Keratinocyte (primary cell): ENCODE results near the gene KLK4. TPM values are rescaled to one million over a fixed set of nuclear protein-coding genes. Genes with fewer than 3 reads are reported as not detected.

Source experiments
- DNase-seq: peaks from one replicate; pipeline ENCODE4 v3.0.0-alpha.2; 2011; ENCODE audit warnings: low read depth, missing footprints, low spot score
- FAIRE-seq: peaks from 2 replicates; lab custom pipeline; 2011; peaks lifted over from hg19 to GRCh38; lab: Jason Lieb, UNC
- H2AFZ ChIP-seq: 2 replicates; pipeline ENCODE4 v1.6.0; 2012; ENCODE audit warnings: low read length, control low read depth, inconsistent platforms; ENCODE audit not compliant: control insufficient read depth
- H3K27ac ChIP-seq: 2 replicates; pipeline ENCODE4 v1.5.1; 2011; ENCODE audit warnings: low read length; ENCODE audit not compliant: control insufficient read depth, insufficient read depth
- H3K27me3 ChIP-seq: 3 replicates; pipeline ENCODE4 v1.6.0; 2011; ENCODE audit warnings: low read length; ENCODE audit not compliant: control insufficient read depth, insufficient read depth; ENCODE audit errors: extremely low read depth
- H3K36me3 ChIP-seq, 2 experiments: 2 replicates in 1 of 2; 3 replicates in 1 of 2; pipeline ENCODE4 v1.5.1; 2011; ENCODE audit warnings: low read length in 2 of 2, mild to moderate bottlenecking in 1 of 2; ENCODE audit not compliant: control insufficient read depth in 2 of 2, insufficient read depth in 2 of 2; ENCODE audit errors: extremely low read depth in 1 of 2
- H3K4me1 ChIP-seq: 3 replicates; pipeline ENCODE4 v1.5.1; 2011; ENCODE audit warnings: low read length; ENCODE audit not compliant: control insufficient read depth, insufficient read depth; ENCODE audit errors: extremely low read depth
- H3K4me2 ChIP-seq: 3 replicates; pipeline ENCODE4 v1.6.0; 2011; ENCODE audit warnings: low read depth, low read length; ENCODE audit not compliant: control insufficient read depth, insufficient read depth; ENCODE audit errors: extremely low read depth
- H3K4me3 ChIP-seq, 3 experiments: fragments of 200-600 bp in 1 of 3; sonication (generic) in 1 of 3; 2 replicates in 2 of 3; 3 replicates in 1 of 3; pipeline ENCODE4 v1.5.1; 2011 to 2016; ENCODE audit warnings: low read length in 3 of 3, mild to moderate bottlenecking in 3 of 3, control low read depth in 2 of 3, inconsistent platforms in 1 of 3, low read depth in 1 of 3, mixed read lengths in 1 of 3, mixed run types in 1 of 3, moderate library complexity in 1 of 3; ENCODE audit not compliant: control insufficient read depth in 2 of 3, insufficient read depth in 2 of 3; ENCODE audit errors: extremely low read depth in 1 of 3
- H3K79me2 ChIP-seq: 2 replicates; pipeline ENCODE4 v1.6.0; 2012; ENCODE audit warnings: low read length; ENCODE audit not compliant: control insufficient read depth, insufficient read depth
- H3K9ac ChIP-seq: 3 replicates; pipeline ENCODE4 v1.6.0; 2011; ENCODE audit warnings: low read length; ENCODE audit not compliant: control insufficient read depth, insufficient read depth; ENCODE audit errors: extremely low read depth
- H3K9me1 ChIP-seq: 3 replicates; pipeline ENCODE4 v1.6.0; 2011; ENCODE audit warnings: low read length; ENCODE audit not compliant: control insufficient read depth, insufficient read depth; ENCODE audit errors: extremely low read depth
- H3K9me3 ChIP-seq: 2 replicates; pipeline ENCODE4 v1.5.1; 2012; ENCODE audit warnings: low read depth, low read length; ENCODE audit not compliant: control insufficient read depth
- H4K20me1 ChIP-seq: 3 replicates; pipeline ENCODE4 v1.6.0; 2011; ENCODE audit warnings: low read length; ENCODE audit not compliant: control insufficient read depth, insufficient read depth; ENCODE audit errors: extremely low read depth
- CTCF ChIP-seq, 3 experiments: IDR thresholded peaks in 1 of 3; conservative IDR thresholded peaks in 1 of 3; optimal IDR thresholded peaks in 1 of 3; 2 replicates in 2 of 3; 3 replicates in 1 of 3; pipeline versions ENCODE3 to v1.5.1; 2011; ENCODE audit warnings: low read length in 3 of 3, mild to moderate bottlenecking in 3 of 3, moderate library complexity in 2 of 3, control low read depth in 1 of 3, inconsistent platforms in 1 of 3; ENCODE audit not compliant: insufficient read depth in 2 of 3; ENCODE audit errors: extremely low read depth in 1 of 3
- EZH2 ChIP-seq: IDR thresholded peaks from one replicate; pipeline ENCODE4 v1.6.1; 2012; ENCODE audit warnings: inconsistent platforms, mild to moderate bottlenecking, low read length, moderate library complexity
- dilution Hi-C: fragments of 300-500 bp; cut with MboI; formaldehyde crosslinking; loops from one replicate; pipeline ENCODE4 v1.7.0; 2020; ENCODE audit warnings: low sequenced_read_pairs; ENCODE audit not compliant: extremely low pct_ligation_motif_present
- polyA plus RNA-seq, 5 experiments: library from polyadenylated mRNA; depleted of rRNA in 3 of 5; stranded (reverse) in 3 of 5; stranded (forward) in 1 of 5; unstranded in 1 of 5; fragments of >200 nt; gene quantifications; 1 replicate in 1 of 5; 2 replicates in 3 of 5; 3 replicates in 1 of 5; pipeline versions ENCODE4 v1.2.1 to v1.2.3, GENCODE V29; 2011 to 2012; ENCODE audit warnings: missing spikeins in 2 of 5, low read depth in 1 of 5, low replicate concordance in 1 of 5

The KLK4 gene
- polyA plus RNA-seq, 1 donor (not counting 4 experiments of a cell fraction or from before 2014, with no cell fraction given), result not detected

GRCh38 chr19:50908336-50908735, 2.9 kb downstream of the KLK4 start:
- Histone ChIP-seq H3K27me3 (peaks cover 55% of the 10 kb centered on the region), H3K9me3 (no peaks in the 10 kb centered on the region), H3K4me1 (no peaks in the 10 kb centered on the region), H2AFZ (no peak overlapping the region), H3K9ac (no peak overlapping the region), H3K4me3 (no peak overlapping the region), H3K27ac (no peak overlapping the region), H3K9me1 (no peaks in the 10 kb centered on the region), H4K20me1 (no peaks in the 10 kb centered on the region), H3K4me2 (no peak overlapping the region), H3K36me3 (no peaks in the 10 kb centered on the region), H3K79me2 (no peaks in the 10 kb centered on the region)
- dilution Hi-C loops, result no loop called here
- no peak for DNase-seq
- no peak for FAIRE-seq
- TF ChIP-seq CTCF (optimal IDR thresholded peaks at IDR 0.05 in 1 of 3, IDR thresholded peaks at IDR 0.05 in 1 of 3, conservative IDR thresholded peaks at IDR 0.05 in 1 of 3; ENCODE audit: extremely low read depth in 1 of 3, insufficient read depth in 2 of 3, low read length in 3 of 3) (no peak), EZH2 (no peak)

- H3K9me3 ChIP-seq, result no peaks in the 10 kb centered on the region
- H3K36me3 ChIP-seq, result no peaks in the 10 kb centered on the region
- dilution Hi-C loops, result no loop called here
- H3K9me1 ChIP-seq, result no peaks in the 10 kb centered on the region
- no peak overlapping the region for H2AFZ ChIP-seq
- H4K20me1 ChIP-seq, result no peaks in the 10 kb centered on the region
- H3K4me2 ChIP-seq, result no peak overlapping the region
- peak; percentile 69 for FAIRE-seq
- no peaks in the 10 kb centered on the region for H3K79me2 ChIP-seq
- no peak overlapping the region for H3K4me3 ChIP-seq
- H3K9ac ChIP-seq, result no peak overlapping the region
- no peak overlapping the region for H3K27ac ChIP-seq
- TF ChIP-seq EZH2 (no peak), CTCF (optimal IDR thresholded peaks at IDR 0.05 in 1 of 3, IDR thresholded peaks at IDR 0.05 in 1 of 3, conservative IDR thresholded peaks at IDR 0.05 in 1 of 3; ENCODE audit: extremely low read depth in 1 of 3, insufficient read depth in 2 of 3, low read length in 3 of 3) (peak; percentile 61 to 84 (median 69))
- no peak for DNase-seq
- peaks cover 36% of the 10 kb centered on the region for H3K27me3 ChIP-seq
- H3K4me1 ChIP-seq, result no peaks in the 10 kb centered on the region
These were observed 5.0 kb downstream of the KLK4 start for GRCh38 chr19:50906217-50906616.
